HG03520 (cell line): ENCODE measurements around the gene NEK5.
"Not testable (repeated sequence)": the region's sequence is repeated elsewhere in the genome, so short reads cannot be mapped to it uniquely, and the experiment has no call there.

ENCODE experiments used
- ATAC-seq: cut with Tn5 transposase; IDR thresholded peaks from one replicate; pipeline ENCODE4 v1.9.1; 2021; ENCODE audit warnings: mild to moderate bottlenecking, moderate library complexity; ENCODE audit not compliant: unreplicated experiment

NEK5 gene

DNA sequence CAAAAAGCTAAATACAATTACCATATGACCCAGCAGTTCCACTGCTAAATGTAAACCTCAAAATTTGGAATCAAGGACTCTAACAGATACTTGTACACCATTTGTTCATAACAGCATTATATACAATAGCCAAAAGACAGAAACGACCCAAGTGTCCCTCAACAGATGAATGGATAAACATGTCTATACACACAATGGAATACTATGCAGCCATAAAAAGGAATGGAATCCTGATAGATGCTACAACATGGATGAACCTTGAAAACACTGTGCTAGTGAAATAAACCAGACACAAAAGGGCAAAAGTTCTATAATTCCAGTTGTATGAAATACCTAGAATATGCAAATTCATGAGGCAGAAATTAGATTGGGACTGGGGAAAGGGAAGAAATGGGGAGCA lies 18.4 kb upstream of the NEK5 start:
- no peak for ATAC-seq

DNA sequence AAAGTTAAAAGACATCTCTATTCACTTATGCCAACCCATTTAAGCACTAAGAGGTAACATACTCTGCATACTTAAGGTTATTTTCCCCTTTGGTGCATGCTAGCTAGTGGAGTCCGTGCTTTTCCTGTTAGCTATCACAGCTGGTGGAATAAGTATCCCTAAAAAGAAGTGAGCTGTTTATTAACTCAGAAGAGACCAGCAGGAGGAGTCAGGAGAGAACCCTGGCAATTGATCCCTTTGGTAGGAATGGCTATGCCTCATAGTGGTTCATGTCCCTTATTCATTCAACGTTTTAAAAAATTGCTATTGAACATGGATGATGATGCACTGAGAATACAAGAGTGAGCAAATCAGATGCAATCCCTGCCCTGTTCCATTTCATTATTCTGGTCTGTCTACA lies 12.4 kb upstream of the NEK5 start:
- ATAC-seq, result no peak

DNA sequence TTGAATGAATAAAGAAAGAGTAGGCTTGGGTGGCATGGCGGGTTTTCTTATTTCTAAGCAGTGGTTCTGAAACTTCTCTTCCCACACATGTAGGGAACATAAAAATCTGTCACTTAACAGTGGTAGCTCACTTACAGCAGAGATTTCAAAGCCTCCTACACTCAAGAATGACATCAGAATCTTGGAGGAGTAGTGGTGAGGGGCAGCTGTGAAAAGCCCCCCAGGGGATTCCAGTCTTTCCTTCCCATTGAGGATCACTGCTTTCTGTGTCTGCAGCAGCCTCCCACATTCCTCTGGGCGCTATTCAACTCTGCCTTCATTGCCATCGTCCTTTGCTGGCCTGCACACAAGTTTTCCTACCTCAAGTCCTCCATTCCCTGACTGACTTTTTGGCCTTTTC lies 8.6 kb upstream of the NEK5 start:
- no peak for ATAC-seq

DNA sequence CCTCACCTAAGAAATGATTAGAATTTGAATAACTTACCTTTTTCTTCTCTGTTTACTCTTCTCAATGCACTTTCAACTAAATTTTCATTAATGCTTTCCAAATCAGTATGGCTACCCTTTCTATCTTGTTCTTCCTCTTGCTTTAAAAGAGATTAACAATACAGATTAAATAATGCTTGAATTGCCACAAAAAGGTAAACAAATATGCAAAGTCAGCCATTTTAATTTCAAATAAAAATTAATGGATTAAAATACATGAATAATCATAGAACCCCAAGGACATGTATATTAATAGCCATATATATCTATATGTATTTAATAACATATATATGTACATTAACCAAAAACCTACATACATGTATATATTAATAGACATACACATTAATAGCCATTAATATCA lies 7.9 kb upstream of the NEK5 start:
- ATAC-seq, result no peak

DNA sequence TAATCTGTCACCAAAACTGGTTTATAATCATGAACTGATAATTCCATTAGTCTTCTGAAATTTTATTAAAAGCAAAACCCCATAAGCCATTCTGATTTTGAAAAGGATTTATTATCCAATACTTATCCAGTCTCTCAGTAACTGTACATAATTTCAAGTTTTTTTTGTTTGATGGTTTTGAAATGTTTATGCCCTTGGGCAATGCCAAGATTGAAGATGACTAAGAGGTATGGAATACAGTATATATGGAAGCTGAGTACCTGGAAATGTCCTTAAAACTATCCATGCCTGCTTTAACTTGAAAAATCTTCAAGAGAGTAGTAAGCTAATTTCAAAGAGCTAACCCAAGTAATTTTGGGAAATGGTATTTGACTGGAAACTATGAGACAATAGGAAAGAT lies 1.8 kb upstream of the NEK5 start:
- no peak for ATAC-seq

DNA sequence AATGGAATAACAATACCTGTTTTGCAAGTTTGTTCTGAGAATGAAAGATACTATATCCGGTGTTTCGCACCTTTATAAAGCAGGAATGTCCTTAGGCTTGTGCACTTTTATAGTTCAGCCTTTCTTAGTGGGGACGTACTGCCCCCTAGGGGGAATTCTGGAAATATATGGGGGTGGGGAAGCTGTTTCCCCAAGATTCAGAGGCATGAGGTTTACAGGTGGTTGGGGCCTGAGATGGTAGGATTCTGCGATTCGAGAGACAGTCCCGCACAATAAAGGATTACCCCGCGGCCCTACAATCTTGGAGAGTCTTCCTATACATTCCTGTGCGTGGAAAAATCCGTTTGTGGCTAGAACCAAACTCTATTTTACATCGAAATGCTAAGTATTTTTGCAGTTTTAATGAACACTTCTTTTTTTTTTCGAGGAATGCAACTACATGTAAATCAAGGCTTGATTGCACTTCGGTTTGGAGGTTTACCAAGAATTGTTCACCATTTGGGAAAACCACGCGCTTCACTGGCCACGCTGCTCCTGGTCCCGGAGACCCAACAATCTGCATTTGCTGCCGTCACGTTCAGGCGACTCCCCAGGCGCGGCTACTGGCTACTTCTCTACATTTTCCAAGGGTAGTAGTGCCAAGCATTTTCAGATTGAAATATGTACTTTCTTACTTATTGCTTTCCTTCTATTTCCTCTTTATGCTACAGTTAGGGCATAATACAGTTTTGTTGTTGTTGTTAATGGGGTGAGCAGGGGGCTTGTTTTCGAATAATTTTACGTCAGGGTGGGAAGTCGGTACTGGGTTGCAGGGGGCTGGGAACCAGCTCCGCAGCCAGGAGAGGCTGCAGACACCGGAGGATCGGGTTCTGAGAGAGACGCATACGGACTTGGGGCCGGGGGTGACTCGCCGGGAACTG lies 830 bp downstream of the NEK5 start:
- ATAC-seq, result peak; percentile 44

DNA sequence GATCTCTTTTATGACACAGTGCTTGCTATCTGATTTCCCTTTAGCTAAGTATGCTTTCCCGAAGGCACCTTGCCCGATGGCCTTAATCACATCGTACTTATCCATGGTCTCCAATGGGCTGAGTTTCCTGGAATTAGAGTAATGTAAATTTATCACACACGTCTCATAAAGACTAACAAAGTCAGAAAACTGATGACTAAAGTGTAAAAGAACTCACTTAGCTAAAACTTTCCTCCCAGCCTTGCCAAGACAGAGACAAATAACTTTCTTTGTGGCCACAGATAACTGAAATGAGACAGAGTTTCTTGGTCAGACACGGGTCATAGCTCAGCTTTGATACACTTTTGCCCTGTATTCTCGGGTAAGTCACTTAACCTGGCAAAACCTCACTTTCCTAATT lies 1.5 kb downstream of the NEK5 start:
- peak; percentile 39 for ATAC-seq

DNA sequence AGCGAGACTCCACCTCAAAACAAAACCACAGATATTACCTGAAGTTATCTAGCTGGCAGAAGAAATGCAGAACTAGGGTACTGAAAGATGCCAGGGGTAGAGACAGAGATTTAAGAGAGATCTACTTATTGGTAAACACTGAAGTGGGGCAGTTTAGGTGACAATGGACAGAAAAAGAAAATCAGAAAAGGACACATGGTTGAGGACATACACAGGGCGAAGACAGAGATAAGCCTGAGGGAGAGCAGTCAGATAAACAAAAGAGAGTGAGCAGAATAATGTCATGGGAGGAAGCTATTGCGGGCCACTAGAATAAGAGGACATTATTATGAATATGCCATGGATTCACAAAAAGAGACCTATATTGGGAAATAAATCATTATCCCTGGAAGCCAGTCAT lies 3.3 kb downstream of the NEK5 start:
- ATAC-seq, result no peak

DNA sequence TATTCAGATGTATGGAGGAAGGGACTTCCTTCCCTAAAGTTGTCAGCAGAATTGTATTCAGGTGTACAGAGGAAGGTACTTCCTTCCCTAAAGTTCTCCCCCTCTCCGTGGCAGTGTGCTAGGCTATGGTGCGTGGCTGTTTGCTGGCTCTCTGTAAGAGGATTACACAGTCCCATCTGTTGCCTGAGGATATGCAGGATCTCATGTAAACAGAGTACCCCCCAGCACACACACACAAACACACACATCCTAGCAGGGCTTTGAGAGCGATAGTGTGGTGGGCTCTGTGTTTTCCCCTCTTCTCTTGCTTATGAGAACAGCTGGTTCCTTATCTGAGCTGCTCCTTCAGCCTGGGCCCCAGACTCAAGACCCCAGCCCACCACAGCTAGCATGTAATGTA lies 10.3 kb downstream of the NEK5 start:
- ATAC-seq, result no peak

DNA sequence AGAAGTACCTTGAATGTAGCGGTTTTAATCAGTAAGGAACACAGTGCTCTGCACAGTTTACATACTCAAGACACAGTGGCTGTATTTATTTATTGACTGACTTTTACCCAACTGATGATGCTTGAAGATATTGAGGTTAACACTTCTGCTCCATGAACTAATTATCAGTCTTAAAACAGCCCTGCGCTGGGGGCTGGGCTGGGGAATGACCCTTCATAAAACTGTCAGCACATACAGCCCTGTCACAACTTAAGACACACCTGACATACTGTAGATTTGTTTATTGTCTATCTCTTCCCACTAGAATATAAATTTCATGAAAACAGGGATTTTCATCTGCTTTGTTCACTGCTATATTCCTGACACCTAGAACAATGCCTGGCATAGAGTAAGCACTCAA lies 10.8 kb downstream of the NEK5 start:
- no peak for ATAC-seq

DNA sequence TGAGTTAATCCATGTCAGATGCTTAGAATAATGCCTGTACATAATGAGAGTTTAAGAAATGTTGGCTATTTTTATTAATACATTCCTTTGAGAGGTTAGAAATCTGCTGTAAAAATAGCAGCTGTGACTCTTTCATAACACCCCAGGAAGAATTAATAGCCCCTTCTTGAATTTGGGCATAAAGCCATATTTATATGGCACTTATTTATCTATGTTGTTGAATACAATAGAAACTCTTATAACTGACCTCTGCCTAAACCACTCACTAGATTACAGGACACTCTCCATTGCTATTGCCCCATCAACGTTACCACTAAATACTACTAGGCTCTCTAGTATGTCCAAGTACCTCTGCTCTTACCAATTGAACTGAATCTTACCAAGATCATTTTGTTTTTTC lies 16.3 kb downstream of the NEK5 start:
- ATAC-seq, result no peak

DNA sequence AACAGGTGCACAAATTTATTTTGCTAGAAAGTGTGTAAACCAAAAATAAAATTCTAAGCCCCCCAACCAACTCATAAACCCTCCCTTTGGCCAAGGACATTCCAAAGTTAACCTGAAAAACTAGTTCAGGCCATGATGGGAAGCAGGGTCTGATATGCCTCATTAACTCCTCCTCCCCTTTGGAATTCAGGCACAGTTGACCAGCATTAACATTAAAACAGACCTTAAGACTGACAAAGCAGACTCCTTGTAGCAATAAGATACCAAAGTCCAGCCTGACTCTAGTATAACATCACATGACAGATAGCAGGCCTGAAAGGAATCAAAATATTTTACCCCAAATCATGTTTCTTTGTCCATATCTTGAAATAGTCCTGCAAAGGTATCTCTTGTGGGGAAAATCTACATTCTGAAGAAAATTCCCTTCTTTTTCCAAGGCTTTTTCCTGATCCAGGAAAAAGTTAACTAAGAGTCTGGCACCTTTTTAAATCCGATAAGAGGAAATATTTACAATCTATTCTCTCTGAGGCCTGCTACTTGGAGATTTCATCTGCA lies 19.7 kb downstream of the NEK5 start:
- ATAC-seq, result no peak

DNA sequence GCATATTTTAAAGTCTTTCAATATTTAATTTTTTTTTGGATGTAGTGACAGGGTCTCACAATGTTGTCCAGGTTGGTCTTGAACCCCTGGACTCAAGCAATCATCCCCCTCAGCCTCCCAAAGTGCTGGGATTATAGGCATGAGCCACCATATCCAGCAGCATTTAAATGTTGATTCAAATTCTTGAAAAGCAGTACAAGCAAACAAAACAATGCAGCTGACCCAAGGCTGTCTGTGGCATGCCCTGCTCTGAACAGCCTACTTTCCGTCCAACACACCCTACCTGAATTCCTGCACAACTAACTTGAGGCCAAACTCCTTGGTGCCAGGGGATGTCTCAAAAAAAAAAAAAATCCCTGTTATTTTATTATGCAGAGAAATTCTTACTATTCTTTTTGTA lies 23.0 kb downstream of the NEK5 start:
- ATAC-seq, result no peak

DNA sequence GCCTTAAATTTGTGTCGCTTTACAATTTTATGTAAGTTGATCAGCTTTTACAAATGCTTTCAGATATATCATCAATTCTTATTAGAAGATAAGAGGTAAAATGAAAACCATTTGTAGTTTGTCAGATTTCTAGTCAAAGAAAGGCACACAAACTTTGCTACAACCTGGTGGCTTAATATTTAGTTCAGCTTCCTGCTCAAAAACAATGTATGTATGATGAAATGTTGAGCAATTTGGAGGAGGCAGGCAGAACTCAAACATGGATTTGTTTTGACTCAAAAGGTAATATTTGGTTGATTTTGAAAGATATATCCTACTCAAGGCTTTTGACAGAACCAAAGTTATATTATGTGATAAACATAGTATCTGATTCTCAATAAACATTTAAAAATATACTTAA lies 24.2 kb downstream of the NEK5 start:
- no peak for ATAC-seq

DNA sequence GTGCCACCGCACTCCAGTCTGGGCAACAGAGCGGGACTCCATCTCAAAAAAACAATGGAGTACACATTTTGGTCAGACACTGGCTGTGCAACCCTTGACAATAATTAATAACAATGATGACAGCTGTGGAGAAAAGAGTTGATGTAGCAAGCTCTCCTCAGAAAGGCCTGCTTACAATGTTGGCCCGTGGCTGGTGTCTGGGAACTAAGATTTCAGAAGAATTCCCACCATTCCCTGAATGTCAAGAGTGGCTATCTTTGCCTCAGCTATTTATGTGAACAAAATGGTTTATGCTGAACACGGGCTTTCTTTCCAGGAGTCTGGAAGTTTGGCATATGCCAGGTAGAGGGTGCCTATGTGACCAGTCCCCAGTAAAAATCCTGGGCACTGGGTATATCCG lies 25.5 kb downstream of the NEK5 start:
- no peak for ATAC-seq

DNA sequence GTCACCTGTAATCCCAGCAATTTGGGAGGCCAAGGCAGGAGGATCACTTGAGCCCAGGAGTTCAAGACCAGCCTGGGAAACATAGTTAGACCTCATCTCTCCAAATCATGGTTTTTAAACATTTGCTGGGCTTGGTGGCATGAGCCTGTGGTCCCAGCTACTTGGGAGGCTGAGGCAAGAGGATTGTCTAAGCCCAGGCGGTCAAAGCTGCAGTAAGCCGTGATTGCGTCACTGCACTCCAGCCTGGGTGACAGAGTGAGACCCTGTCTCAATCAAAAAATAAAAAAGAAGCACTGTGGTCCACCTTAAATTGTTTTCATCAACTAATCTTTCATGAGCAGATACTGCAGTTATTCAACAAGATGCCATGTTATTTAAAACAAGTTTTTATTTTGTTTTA lies 26.4 kb downstream of the NEK5 start:
- not testable (repeated sequence) for ATAC-seq

DNA sequence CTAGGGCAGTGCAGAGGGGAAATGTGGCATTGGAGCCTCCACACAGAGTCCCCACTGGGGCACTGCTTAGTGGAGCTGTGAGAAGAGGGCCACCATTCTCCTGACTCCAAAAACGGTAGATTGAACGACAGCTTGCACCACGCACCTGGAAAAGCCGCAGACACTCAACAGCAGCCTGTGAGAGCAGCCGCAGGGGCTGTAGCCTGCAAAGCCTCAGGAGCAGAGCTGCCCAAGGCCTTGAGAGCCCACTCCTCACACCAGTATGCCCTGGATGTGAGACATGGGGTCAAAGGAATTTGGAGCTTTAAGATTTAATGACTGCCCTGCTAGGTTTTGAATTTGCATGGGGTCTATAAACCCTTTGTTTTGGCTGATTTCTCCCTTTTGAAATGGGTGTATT lies 31.7 kb downstream of the NEK5 start:
- no peak for ATAC-seq

DNA sequence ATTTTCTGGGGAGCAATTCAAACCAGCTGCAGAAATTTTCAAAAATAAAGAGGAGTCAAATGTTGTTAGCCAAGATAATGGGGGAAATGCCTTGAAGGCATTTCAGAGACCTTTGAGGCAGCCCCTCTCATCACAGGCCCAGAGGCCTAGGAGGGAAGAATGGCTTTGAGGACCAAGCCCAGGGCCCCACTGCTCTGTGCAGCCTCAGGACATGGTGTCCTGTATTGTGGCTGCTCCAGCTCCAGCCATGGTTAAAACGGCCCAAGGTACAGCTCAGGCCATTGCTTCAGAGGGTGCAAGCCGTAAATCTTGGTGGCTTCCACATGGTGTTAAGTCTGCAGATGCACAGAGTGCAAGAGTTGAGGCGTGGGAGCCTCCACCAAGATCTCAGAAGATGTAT lies 32.1 kb downstream of the NEK5 start:
- ATAC-seq, result no peak

DNA sequence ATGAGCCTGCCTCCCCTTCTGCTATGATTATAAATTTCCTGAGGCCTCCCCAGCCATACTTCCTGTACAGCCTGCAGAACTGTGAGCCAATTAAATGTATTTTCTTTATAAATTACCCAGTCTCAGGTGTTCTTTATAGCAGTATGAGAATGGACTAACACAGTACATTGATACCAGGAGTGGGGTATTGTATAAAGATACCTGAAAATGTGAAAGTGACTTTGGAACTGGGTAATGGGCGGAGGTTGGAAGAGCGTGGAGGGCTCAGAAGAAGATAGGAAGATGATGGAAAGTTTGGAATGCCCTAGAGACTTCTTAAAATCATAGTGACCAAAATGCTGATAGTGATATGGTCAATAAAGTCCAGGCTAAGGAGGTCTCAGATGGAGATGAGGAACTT lies 32.8 kb downstream of the NEK5 start:
- no peak for ATAC-seq

DNA sequence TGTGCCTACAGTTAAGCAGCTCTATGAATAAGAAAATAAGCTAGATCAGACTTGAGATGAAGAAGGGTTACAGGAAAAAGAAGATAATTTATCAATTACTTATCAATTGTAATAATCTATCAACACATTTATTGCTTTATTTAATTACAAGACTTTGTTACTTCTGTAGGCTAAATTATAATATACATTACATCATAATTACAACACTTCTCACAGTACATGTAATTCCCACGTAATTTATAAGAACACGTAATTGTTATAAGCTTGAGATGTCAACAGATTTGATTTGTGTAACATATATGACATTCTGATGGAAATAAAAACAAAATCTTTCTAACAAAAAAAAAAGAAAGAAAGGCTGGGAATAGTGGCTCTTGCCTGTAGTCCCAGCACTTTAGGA lies 36.8 kb downstream of the NEK5 start:
- ATAC-seq, result no peak

DNA sequence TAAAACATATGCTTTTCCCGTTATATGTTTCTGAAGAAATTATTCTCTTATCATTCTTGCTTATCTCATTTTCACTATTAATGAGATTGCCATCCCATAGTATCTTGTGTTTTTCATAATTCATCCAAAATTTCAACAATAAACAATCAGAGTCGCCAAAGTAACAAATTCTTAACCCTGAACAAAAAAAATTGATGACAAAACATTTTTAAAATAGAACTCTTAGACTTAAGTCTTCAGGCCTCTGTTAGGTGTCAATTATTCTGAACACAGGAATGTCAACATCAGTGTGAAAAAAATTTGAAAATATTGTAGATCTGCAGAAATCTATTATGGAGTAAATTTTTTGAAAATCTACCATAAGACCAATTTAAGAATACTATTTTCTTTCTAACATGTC lies 37.4 kb downstream of the NEK5 start:
- ATAC-seq, result no peak

DNA sequence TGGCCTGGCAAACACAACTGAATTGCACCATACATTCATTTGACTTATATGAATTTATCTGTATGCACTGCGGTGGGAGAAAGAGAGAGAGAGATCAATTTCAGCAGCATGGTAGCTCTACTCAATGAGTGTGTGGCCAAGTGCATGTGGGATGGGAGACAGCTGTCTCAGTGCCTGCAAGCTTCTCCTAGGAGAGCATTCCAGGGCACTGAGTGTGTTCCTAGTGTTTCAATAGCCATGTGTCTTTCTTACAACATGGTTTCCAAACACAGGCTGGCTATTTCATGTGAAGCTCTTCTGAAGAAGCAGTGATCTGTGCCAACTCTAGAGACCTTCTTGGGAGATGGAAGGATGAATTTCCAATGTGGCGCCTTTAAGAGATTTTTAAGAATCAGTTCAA lies 43.5 kb downstream of the NEK5 start:
- ATAC-seq, result no peak

DNA sequence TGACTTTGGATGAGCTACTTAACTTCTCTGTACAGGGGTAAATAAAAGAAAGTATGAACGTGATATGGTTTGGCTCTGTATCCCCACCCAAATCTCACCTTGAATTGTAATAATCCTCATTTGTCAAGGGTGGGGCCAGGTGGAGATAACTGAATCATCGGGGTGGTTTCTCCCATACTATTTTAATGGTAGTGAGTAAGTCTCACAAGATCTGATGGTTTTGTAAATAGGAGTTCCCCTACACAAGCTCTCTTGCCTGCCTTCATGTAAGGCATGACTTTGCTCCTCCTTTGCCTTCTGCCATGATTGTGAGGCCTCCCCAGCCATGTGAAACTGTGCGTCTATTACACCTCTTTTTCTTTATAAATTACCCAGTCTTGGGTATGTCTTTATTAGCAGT lies 43.9 kb downstream of the NEK5 start:
- ATAC-seq, result not testable (repeated sequence)
